Measurements from ENCODE around the gene ZNF382. TPM values are rescaled to one million over a fixed set of nuclear protein-coding genes. Genes with fewer than 3 reads are reported as not detected.
"Not testable (repeated sequence)": the region's sequence is repeated elsewhere in the genome, so short reads cannot be mapped to it uniquely, and the experiment has no call there.

The ZNF382 gene
- 10 to 100 TPM; 10.3 to 10.9 TPM for total RNA-seq

DNA sequence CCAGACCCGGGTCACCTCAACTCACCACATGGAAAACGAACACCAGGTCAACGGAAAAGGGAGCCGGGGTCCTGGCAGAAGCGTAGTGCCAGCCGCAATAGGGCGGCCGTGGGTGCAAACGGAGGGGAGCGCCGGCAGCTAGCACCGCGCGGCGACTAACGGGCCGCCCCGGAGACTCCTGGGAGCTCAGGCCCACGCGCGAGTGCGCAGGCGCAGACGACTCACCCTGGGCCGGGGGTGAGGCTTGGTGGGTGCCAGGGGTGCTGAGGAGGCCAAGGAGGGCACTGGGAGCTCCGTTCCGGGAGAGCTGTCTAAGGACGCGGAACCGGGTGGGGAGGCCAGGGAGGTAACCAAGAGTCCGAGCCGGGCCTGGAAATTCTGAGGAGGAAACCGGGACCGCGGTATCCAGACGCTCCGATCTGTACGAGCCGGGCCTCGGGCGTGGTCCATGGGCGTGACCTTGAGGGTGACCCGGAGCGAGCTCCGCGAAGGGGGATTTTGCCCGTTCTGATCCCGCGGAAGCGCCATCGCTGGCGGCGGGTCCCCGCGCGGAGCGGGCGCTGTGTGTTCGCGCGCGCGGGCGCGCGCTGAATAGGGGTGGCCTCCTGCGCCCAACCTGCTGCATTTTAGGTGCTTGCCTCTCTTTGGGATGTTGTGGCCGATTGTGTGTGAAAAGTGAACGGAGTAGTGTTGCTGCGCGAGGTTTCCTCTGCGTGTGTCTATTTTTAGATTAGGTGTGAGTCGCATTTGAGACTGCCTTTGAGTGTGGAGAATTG lies at the start of gene ZNF382:
Gene ZNF382 (plus strand): TSS at position 213 of the 776 bp plus-strand sequence. CDS start 4,602 bp downstream, outside the sequence.
- CTCF ChIA-PET: interaction anchor here (1.0 to 1.4 kb wide), 3 partner anchors 19 to 117 kb away, joined by 3 read pairs; no protein-coding TSS in a partner anchor
- POLR2A ChIA-PET: interaction anchor here (0.5 to 1.8 kb wide), 8 partner anchors 10 to 391 kb away, joined by 3 to 15 read pairs (median 4); partner anchors contain the start of genes ZFP14, ZNF146, ZNF260 and ZNF529

DNA sequence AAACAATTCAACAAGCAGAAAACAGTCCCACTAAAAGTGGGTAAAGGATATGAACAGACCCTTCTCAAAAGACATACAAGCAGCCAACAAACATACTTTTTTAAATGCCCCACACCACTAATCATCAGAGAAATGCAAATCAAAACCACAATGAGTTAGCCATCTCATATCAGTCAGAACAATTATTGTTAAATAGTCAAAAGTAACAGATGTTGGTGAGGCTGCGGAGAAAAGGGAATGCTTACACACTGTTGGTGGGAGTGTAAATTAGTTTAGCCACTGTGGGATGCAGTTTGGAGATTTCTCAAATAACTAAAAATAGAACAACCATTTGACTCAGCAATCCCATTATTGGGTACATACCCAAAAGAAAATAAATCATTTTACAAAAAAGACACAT lies 40.7 kb upstream of the ZNF382 start:
- POLR2A ChIA-PET: no interaction called here
- CTCF ChIA-PET: no interaction called here

DNA sequence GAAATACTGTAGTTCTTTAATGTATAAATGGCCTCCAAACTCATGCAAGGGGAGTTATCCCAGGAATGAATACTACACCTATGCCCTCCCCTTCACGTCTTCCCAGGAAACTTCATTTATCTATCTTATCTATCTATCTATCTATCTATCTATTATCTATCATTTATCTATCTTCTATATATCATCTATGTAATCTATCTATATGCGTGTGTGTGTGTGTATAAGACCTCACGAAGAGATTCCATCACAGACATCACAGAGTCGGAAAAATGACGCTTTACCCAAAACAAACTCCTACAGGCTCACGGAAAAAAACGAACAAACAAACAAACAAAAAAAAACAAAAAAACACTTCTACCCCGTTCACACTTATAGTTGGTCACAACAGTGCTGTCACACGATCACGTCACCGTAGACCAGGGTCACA lies 32.5 kb upstream of the ZNF382 start:
- ChIA-PET CTCF (interaction anchor here (1.3 to 2.0 kb wide), 2 partner anchors 44 to 194 kb away, joined by 4 to 6 read pairs; partner anchors contain the start of genes ZFP14 and ZNF260), POLR2A (interaction anchor here (0.5 to 2.0 kb wide), 7 partner anchors 10 to 358 kb away, joined by 4 to 15 read pairs (median 6); partner anchors contain the start of genes ZFP14, ZNF146, ZNF260 and ZNF382)

DNA sequence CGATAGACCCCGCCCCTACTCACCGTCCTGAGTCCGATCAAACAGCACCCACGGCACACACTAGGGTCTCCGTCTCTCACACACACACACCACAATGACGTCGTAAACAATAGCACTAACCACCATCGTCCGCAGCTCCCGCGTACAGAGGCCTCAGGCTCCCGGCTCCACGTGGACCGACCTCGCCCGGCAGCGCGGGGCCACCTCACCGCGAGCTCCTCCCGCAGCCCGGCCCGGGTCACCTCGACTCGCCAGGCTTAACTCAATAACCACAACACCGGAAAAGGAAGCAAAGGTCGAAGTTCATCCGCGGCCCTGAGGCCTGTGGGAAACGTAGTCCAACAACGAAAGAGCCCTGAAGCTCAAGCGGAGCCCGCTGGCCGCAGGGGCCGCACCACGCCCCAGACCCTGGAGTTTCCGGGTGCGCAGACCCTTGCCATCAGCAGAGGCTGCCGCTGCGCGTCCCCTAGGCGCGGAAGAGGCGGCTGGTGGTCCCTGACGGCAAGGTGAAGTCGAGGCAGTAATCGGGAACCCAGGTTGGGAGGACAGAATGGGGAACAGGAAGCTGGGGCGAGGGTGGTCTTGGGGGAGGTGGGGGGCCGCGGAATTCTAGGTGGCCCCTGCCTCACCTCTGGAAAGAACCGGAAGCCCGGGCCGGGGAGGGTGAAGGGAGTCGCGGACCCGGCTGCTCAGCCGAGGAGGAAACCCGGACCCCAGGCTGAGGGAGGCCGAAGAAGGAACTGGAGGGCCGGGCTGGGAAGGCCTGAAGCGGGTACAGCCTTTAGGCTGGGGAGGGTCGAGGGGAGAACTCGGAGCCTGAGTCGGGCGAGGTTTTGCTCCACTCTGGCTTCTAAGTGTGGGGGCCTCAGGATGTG lies 31.9 kb upstream of the ZNF382 start, which contains the start of gene ZNF529:
Gene ZNF529 (minus strand): TSS at position 273 of the 875 bp plus-strand sequence. CDS start 946 bp downstream, outside the sequence.
- ChIA-PET POLR2A (interaction anchor here (0.5 to 2.0 kb wide), 9 partner anchors 10 to 359 kb away, joined by 4 to 15 read pairs (median 4); partner anchors contain the start of genes ZFP14, ZNF146, ZNF260 and ZNF382), CTCF (interaction anchor here (1.3 to 2.0 kb wide), 2 partner anchors 45 to 194 kb away, joined by 4 to 6 read pairs; partner anchors contain the start of genes ZFP14 and ZNF260)

DNA sequence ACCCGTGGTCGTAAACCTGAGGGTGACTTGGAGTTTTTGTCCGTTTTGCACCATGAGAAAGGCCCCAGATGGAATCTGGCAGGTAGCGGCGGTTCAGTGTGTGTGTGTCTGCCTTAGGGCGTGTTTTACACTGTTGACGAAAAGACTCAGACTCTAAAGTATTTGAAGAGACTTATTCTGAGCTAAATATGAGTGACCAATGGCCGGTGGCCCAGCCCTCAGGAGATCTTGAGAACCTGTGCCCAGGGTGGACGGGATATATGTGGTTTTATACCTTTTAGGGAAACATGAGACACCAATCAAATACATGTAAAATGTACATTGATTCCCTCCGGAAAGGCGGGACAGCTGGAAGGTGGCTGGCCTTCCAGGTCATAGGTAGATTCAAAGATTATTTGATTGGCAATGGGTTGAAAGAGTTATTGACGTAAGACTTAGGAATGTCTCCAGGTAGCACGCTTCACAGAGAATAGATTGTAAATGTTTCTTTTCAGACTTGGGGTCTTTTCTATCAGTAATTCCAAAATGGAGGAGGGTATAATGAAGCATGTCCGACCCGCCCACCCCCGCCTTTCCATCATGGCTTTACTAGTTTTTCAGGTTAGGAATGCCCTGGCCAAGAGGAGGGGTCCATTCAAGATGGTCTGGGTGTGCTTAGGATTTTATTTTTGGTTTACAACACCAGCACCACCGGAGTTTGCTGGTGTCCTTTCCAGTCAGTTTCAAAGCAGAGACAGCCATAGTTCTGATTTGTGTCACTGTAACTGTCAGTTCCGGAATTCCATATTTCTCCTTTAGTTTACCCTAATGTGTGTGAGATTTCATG lies 31.0 kb upstream of the ZNF382 start:
- ChIA-PET POLR2A (interaction anchor here (0.8 to 2.0 kb wide), 5 partner anchors 29 to 195 kb away, joined by 4 to 15 read pairs (median 10); partner anchors contain the start of genes ZFP14, ZNF260, ZNF382 and ZNF566), CTCF (interaction anchor here (1.3 to 2.0 kb wide), 2 partner anchors 46 to 195 kb away, joined by 4 to 6 read pairs; partner anchors contain the start of genes ZFP14 and ZNF260)

DNA sequence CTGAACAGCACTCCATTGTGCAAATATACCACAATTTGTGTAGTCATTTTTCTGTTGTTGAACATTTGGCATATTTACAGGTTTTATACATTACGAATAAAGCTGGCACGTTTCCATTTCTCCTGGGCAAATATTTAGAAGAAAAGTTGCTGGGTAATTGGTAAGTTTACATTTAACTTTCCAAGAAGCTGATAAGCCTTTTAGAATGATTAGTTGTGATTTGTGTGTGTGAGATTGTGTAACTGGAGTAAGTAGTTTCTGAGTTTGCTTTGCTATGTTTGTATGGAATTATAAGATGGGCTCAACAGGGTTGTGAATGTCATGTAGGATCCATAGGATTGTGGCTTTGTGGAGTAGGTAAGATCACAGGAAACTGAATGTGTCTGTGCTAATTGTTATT lies 30.4 kb upstream of the ZNF382 start:
- CTCF ChIA-PET: no interaction called here
- POLR2A ChIA-PET: interaction anchor here (2.0 kb wide), 1 partner anchor 86 kb away, joined by 10 read pairs; the partner anchor contains the start of gene ZNF566

DNA sequence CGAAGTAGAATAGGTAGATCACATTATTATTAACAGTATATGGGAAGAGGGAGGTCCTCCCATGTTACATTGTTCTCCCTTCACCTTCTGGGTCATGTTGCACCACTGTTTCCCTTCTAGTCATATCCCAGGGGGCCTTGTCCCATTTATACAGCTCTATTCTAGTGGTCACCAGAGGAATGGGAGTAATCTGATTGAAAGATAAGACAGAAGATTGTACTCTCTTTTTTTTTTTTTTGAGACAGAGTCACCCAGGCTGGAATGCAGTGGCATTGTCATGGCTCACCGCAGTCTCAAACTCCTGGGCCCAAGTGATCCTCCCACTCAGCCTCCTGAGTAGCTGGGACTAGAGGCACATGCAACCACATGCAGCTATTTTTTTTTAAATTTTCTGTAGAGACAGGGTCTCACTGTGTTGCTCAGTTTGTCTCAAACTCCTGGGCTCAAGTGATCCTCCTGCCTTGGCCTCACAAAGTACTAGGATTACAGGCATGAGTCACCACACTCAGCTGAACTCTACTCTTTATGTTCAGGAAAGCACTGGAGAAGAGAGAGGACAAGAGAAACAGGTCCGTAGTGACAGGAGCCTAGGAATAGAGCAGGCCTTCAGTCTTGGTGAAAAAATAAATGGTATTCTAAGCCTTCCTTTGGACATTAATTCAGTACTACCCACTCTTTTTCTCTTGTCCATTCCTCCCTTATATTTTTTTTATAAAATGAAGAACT lies 27.7 kb upstream of the ZNF382 start:
- POLR2A ChIA-PET: no interaction called here
- CTCF ChIA-PET: interaction anchor here (0.7 kb wide), 1 partner anchor 10 kb away, joined by 3 read pairs; no protein-coding TSS in a partner anchor

DNA sequence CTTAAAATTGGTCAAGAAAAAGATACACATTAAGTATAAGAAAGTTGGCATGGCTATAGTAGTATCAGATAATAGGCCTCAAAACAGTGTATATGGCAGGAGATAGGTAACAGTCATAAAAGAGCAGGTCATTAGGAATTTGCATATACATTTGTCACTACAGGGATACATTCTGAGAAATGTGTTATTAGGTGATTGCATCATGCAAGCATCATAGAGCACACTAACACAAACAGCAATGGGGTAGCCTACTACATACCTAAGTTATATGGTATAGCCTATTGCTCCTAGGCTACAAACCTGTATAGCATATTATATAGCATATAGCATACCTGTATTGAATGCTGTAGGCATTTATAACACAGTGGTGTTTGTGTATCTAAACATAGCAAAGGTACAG lies 25.9 kb upstream of the ZNF382 start:
- ChIA-PET POLR2A (no interaction called here), CTCF (no interaction called here)

DNA sequence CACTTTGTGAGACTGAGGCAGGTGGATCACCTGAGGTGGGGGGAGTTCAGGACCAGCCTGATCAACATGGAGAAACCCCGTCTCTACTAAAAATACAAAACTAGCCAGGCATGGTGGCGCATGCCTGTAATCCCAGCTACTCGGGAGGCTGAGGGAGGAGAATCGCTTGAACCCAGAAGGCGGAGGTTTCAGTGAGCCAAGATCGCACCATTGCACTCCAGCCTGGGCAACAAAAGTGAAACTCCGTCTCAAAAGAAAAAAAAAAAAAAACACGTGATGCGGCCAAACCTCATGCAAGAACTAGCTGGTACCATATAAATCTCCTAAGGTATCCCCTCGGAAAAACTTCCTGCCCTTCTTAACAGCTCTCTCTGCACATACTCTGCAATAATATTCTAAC lies 2.4 kb upstream of the ZNF382 start:
- CTCF ChIA-PET: not testable (repeated sequence)
- POLR2A ChIA-PET: interaction anchor here (0.5 to 1.4 kb wide), 2 partner anchors 24 to 29 kb away, joined by 3 to 4 read pairs; partner anchors contain the start of gene ZNF529

DNA sequence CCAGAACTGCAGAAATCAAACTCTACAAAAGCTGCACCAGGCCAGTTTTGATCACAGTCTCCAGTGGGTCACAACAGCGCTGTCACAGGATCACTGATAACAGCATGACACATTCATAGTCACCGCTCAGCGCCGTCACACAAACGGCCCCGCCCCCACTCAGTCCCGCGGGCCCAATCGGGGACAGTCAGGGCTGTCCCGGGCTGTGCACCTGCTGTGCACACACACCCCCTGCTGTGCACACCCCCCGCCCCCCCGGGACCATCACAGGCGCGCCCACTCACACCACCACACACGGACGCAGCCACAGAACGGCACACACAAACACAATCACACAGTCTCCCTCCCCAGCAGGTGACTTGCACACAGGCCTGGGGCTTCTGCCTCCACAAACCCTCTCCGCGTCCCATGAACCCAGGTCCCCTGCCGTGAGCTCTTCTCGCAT lies 435 bp upstream of the ZNF382 start:
- ChIA-PET POLR2A (interaction anchor here (0.8 to 1.8 kb wide), 6 partner anchors 31 to 390 kb away, joined by 3 to 15 read pairs (median 5); partner anchors contain the start of genes ZFP14, ZNF146, ZNF260 and ZNF529), CTCF (interaction anchor here (1.0 to 1.4 kb wide), 3 partner anchors 18 to 116 kb away, joined by 3 read pairs; no protein-coding TSS in a partner anchor)

DNA sequence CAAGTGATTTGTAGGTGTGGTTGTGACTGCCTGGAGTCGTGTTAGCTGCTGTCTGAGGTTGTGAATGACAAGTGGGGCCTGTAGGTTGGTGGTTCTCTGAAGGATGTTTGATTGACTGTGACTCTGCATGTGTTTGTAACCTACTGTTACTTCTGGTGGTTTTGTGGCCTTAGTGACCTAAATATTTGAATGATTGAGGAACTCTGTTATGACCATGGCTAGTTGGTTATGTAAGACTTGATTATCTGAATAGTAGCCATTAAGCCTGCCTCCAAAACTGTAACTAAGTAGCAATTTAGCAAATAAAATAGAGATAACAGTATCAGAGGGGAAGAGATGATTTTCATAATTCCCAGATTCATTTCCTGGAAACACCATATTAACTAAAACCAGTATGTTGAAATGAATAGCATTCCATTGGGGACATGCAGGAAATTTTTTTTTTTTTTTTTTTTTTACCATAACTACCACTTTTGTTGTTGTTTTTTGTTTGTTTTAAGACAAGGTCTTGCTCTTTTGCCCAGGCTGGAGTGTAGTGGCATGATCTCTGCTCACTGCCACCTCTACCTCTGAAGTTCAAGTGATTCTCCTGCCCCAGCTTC lies 865 bp downstream of the ZNF382 start:
- CTCF ChIA-PET: no interaction called here
- POLR2A ChIA-PET: interaction anchor here (0.9 to 1.8 kb wide), 4 partner anchors 33 to 391 kb away, joined by 3 to 15 read pairs (median 5); partner anchors contain the start of genes ZFP14, ZNF146, ZNF529 and ZNF565

DNA sequence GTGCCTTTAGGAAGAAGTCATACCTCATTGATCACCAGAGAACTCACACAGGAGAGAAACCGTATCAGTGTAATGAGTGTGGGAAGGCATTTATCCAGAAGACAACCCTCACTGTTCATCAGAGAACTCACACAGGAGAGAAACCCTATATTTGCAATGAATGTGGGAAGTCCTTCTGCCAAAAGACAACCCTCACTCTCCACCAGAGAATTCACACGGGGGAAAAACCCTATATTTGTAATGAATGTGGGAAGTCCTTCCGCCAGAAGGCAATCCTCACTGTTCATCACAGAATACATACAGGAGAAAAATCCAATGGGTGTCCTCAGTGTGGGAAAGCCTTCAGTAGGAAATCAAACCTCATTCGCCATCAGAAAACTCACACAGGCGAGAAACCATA lies 21.9 kb downstream of the ZNF382 start:
- ChIA-PET CTCF (no interaction called here), POLR2A (no interaction called here)

DNA sequence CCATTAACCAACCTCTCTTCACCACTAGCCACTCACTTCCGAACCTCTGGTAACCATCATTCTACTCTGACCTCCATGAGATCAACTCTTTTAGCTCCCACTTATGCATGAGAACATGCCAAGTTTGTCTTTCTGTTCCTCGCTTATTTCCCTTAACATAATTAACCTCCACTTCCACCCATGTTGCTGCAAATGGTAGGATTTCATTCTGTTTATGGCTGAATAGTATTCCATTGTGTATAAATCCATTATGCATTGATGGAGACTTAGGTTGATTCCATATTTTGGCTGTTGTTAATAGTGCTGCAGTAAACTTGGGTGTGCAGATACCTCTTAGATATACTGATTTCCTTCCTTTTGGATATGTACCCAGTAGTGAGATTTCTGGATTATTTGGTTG lies 30.2 kb downstream of the ZNF382 start:
- POLR2A ChIA-PET: no interaction called here
- CTCF ChIA-PET: interaction anchor here (0.6 kb wide), 1 partner anchor 103 kb away, joined by 4 read pairs; no protein-coding TSS in a partner anchor

DNA sequence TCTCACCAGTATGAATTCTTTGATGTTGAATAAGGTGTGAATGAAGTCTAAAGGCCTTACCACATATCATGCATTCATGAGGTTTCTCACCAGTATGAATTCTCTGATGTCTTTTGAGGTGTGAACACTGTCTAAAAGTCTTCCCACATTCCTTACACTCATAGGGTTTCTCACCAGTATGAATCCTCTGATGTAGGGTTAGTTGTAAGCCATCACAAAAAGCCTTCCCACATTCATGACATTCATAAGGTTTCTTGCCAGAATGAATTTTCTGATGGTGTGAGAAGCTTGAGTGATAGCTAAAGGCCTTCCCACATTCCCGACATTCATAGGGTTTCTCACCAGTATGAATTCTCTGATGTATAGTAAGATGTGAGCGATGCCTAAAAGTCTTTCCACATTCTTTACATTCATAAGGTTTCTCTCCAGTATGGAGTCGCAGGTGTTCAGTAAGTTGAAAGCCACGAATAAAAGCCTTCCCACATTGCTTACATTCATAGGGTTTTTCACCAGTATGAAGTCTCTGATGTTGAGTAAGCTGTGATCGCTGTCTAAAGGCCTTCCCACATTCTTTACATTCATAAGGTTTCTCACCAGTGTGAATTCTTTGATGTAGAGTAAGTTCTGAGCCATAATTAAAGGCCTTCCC lies 33.9 kb downstream of the ZNF382 start:
- ChIA-PET POLR2A (no interaction called here), CTCF (no interaction called here)

DNA sequence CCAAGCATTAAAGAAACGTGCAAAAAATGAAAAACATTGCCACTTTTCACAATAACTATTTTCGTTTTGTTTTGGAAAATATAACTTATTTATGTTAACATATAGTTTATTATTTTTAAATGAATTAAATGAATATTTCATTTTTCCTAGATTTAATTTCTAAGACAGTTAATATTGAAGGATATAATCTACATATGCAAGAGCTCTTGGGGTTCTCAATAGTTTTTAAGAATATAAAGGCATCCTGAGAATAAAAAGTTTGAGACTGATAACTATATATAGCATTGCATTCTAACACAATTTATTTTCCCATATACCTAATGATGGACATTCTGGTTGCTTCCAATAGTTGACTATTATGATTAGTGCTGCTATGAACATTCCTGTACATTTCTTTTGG lies 41.6 kb downstream of the ZNF382 start:
- ChIA-PET POLR2A (no interaction called here), CTCF (no interaction called here)

DNA sequence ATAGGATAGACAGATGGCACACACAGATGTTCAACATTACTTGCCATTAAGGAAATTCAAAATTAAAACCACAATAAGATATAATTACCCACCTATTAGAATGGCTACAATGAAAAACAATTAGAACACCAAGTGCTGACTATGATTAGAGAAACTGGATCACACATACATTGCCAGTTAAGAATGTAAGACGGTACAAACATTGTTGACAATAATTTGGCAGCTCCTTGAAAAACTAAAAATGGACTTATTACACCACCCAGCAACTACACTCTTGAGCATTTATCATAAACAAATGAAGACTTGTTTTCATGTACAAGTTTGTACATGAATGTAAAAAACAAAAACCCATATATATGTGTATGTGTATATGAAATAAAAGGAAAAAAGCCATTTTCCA lies 47.8 kb downstream of the ZNF382 start:
- ChIA-PET POLR2A (no interaction called here), CTCF (no interaction called here)
